Spinal cord (tissue), 10 donors: ENCODE results near the gene FKBP15. TPM values are rescaled to one million over a fixed set of nuclear protein-coding genes. Genes with fewer than 3 reads are reported as not detected.
"Not testable (repeated sequence)": the region's sequence is repeated elsewhere in the genome, so short reads cannot be mapped to it uniquely, and the experiment has no call there.

Source experiments
- DNase-seq, 6 donors: peaks; one replicate each; pipeline versions ENCODE4 v3.0.0 to v3.0.0-alpha.2; 2013 to 2015; ENCODE audit warnings: low spot score in 6 of 6, low read depth in 4 of 6
- H3K27ac ChIP-seq: one replicate; pipeline ENCODE4 v1.5.1; 2013; ENCODE audit warnings: low read depth, low read length, control low read depth
- H3K27me3 ChIP-seq: one replicate; pipeline ENCODE4 v1.6.1; 2013; ENCODE audit warnings: low read length; ENCODE audit not compliant: control insufficient read depth, insufficient read depth
- H3K36me3 ChIP-seq: one replicate; pipeline ENCODE4 v1.6.1; 2013; ENCODE audit warnings: low read length; ENCODE audit not compliant: control insufficient read depth, insufficient read depth
- H3K4me1 ChIP-seq: one replicate; pipeline ENCODE4 v1.6.1; 2013; ENCODE audit warnings: low read length; ENCODE audit not compliant: control insufficient read depth, insufficient read depth
- H3K4me3 ChIP-seq: one replicate; pipeline ENCODE4 v1.5.1; 2013; ENCODE audit warnings: low read depth, low read length, control low read depth
- H3K9me3 ChIP-seq: one replicate; pipeline ENCODE4 v1.6.1; 2013; ENCODE audit warnings: low read length; ENCODE audit not compliant: control insufficient read depth, insufficient read depth
- WGBS: methylation state at CpG from one replicate; pipeline ENCODE4 v1.1.5; 2013; ENCODE audit warnings: missing lambda C conversion rate; ENCODE audit not compliant: insufficient coverage; 5-methylcytosine and 5-hydroxymethylcytosine counted together
- polyA plus RNA-seq, 2 donors: library from polyadenylated mRNA; unstranded; fragments of 120-200 nt; gene quantifications; one replicate each; pipeline ENCODE4 v1.2.1, GENCODE V29; 2013; ENCODE audit not compliant: insufficient read length in 2 of 2
- total RNA-seq, 2 donors: library from RNA; depleted of rRNA in 1 of 2; stranded (reverse); fragments of 120-200 nt in 1 of 2; fragments of >200 nt in 1 of 2; gene quantifications; one replicate each; pipeline versions ENCODE4 v1.2.3 to v1.2.4, GENCODE V29; 2013 to 2014
- donor health status: healthy.

The FKBP15 gene
- total and polyA plus RNA-seq, 4 donors, result 24.2 to 26.9 (median 26.1) TPM

DNA sequence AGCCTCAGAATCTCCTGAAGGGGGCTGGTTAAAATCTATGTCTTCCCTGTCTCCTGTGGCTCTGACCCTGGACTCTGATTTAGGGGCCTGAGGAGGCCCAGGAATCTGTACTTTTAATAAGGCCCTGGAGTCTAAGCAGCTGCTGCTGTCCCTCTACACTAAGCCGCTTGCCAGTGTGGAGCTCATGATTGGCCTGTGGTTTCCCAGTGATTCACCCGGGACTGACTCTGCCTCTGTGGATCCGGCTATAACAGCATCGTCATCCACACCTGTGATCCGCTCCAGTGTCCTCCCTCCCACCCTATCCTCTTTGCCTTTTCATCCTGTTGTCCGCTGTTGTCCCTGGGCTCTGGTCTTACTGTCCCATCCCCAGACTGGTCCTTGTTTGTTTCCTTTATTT, 66.6 kb downstream of the FKBP15 start:
- no peak overlapping the region for H3K4me3 ChIP-seq
- 75% methylated on average over 6 of the region's 6 CpGs for WGBS
- no peak for DNase-seq

DNA sequence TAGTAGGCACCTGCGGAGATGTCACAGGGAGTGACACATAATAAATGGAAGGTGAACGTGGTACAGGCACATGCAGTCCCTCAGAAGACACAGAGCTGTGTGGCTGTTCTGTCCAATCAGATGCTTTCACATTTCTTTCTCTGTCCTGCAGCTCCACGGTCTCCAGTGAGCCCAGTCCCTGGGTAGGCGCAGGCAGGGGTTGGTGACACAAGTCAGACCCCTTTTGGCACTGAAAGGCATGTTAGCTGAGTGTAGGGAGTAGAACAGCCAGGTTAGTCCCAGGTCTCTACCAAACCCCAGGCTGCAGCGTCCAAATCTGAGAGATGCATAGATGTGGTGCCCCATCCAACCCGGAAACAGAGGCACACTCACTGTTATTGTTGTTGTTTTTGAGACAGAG, 67.5 kb downstream of the FKBP15 start:
- no peak overlapping the region for H3K4me3 ChIP-seq
- peaks cover 10% of the 10 kb centered on the region for H3K4me1 ChIP-seq
- no peak for DNase-seq
- no peaks in the 10 kb centered on the region for H3K9me3 ChIP-seq
- no peak overlapping the region for H3K27ac ChIP-seq
- H3K27me3 ChIP-seq, result no peaks in the 10 kb centered on the region
- 75% methylated on average over 3 of the region's 6 CpGs for WGBS
- H3K36me3 ChIP-seq, result peaks cover 2% of the 10 kb centered on the region

More for the DNA sequence above, 66.6 kb downstream of the FKBP15 start:
- no peak overlapping the region for H3K27ac ChIP-seq
- peaks cover 6% of the 10 kb centered on the region for H3K36me3 ChIP-seq
- no peaks in the 10 kb centered on the region for H3K27me3 ChIP-seq
- no peaks in the 10 kb centered on the region for H3K9me3 ChIP-seq
- peaks cover 10% of the 10 kb centered on the region for H3K4me1 ChIP-seq

DNA sequence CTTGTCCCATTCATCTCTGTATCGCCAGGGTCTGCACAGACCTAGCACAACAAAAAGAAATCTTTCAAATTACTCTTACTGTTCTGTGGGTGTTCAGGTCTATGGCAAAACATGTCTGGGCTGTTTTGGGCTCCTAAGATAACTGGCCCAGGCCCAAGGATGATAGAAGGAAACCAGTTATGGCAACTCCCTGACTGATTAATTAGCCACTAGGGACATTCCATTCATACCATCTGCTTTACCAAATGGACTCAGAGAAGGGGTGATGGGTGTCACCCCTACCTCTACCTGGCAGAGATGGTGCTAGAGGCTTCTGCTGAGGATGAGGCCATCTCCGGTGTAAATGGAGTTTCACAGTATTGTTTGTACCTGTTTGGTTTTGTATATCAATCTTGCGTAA, 68.4 kb downstream of the FKBP15 start:
- peaks cover 10% of the 10 kb centered on the region for H3K4me1 ChIP-seq
- H3K27ac ChIP-seq, result no peak overlapping the region
- WGBS, result 100% methylated on average over 2 of the region's 3 CpGs
- no peaks in the 10 kb centered on the region for H3K9me3 ChIP-seq
- no peaks in the 10 kb centered on the region for H3K36me3 ChIP-seq
- no peak for DNase-seq
- H3K27me3 ChIP-seq, result no peaks in the 10 kb centered on the region
- H3K4me3 ChIP-seq, result no peak overlapping the region

DNA sequence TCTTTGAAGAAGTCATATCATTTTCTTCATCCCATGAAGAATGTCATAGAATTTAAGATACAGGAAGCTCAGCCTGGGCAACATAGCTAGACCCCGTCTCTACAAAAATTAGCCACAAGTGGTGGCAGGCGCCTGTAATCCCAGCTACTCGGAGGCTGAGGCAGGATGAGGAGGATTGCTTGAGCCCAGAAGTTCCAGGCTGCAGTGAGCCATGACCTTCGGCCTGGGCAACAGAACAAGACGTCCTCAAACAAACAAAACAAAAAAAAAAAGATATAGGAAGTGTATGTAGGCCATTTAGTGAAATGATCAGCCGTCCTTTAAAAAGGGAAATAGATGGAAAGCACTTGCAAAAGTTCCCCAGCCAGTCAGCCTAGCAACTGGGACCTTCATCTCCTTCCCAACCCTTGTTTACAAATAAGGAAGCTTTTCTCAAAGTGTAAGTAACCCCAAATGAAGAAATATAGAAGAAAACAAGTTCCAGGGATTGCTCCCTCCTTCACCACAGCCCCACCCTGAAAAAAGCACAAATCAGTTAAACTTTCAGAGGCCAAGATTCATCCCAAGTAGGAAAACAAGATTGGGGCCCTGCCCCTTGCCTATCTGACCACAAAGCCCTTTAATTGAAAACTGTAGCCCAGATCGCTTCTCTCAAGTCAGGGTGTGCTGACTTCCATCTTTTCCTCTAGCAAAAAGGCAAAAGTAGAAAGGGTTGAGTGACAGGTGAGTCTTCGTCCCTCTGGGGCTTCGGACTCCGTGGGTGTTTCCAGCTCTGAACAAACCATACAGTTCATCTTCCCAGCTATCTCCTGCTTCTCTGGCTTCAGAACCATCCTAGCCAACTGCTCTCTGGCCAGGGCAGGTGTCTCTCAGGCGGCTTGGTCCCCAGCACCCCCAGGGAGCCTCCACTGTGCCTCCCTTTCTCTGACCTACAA, 69.1 kb downstream of the FKBP15 start:
- peaks cover 10% of the 10 kb centered on the region for H3K4me1 ChIP-seq

DNA sequence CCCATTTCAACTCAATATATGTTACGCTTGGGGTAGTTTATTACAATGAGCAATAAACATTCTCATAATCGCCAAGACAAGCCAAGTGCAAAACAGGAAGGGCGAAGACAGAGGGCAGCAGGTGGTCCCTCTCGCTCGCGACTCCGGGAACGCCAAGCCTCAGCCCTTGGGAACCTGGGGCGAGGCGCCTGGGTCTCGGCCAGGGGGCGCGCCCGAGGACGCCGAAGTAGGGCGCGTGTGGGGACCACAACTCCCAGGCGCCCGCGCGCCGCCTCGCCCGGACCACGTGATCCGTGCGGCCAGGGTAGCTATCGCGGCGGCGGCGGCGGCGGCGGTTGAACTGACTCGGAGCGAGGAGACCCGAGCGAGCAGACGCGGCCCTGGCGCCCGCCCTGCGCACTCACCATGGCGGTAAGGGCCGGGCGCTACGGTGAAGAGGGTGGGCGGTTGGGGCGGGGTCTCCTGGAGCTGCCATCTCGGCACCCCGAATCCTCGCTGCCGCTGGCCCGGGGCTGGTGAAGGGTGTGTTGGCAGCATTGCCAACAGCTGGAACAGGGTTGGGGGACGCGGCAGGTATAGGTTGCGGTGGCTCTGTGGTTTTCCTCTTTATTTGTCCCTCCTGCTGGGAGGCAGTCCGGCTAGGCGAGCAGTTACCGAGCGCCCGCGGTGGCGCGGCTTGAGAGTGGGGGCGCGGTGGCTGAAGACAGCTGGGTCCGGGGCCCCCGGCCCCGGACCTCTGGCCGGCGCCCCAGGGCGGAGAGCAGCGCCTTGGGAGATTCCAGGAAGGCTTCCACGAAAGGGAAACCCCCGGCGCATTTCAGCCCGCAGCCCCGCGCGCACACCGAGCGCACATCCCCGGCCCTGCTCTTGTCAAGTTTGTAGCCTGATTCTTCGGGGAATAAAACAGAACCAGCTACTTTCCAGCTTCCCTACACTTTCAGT, 70.1 kb downstream of the FKBP15 start, which contains the start of gene SLC31A2:
Gene SLC31A2, plus strand, starts transcription at position 338 of the 942 bp plus-strand sequence. Its CDS starts 68 bp downstream, at position 406.
- Histone ChIP-seq H3K27me3 (no peaks in the 10 kb centered on the region), H3K4me1 (peaks cover 10% of the 10 kb centered on the region), H3K27ac (peak within 1 kb of the TSS; percentile 20), H3K9me3 (no peaks in the 10 kb centered on the region), H3K4me3 (peak within 1 kb of the TSS; percentile 78), H3K36me3 (no peaks in the 10 kb centered on the region)
- under 1% methylated on average over 86 of the region's 87 CpGs for WGBS
- DNase-seq, result peak; percentile 44 to 95 (median 82)

More for the DNA sequence above, 69.1 kb downstream of the FKBP15 start:
- H3K27ac ChIP-seq, result no peak overlapping the region
- H3K4me3 ChIP-seq, result peak overlapping the region; percentile 78
- H3K9me3 ChIP-seq, result no peaks in the 10 kb centered on the region
- WGBS, result 88% methylated on average over 4 of the region's 11 CpGs
- H3K36me3 ChIP-seq, result no peaks in the 10 kb centered on the region
- no peak for DNase-seq
- H3K27me3 ChIP-seq, result no peaks in the 10 kb centered on the region

DNA sequence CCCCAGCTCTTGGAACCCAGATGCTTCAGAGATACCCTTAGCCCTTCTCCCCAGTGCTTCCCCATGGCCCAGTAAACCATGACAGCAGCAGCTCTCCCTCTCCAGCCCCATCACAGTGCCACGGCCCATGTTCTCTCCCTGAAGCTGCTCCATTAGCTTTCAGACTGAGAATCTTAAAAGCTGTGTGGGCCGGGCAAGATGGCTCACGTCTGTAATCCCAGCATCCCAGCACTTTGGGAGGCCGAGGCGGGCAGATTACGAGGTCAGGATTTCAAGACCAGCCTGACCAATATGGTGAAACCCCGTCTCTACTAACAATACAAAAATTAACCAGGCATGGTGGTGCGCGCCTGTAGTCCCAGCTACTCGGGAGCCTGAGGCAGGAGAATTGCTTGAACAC, 71.5 kb downstream of the FKBP15 start:
- H3K27me3 ChIP-seq, H3K36me3 ChIP-seq, DNase-seq, H3K4me3 ChIP-seq, H3K9me3 ChIP-seq, H3K27ac ChIP-seq: not testable (repeated sequence)
- peaks cover 10% of the 10 kb centered on the region for H3K4me1 ChIP-seq
- WGBS, result 90% methylated on average over 9 of the region's 10 CpGs

DNA sequence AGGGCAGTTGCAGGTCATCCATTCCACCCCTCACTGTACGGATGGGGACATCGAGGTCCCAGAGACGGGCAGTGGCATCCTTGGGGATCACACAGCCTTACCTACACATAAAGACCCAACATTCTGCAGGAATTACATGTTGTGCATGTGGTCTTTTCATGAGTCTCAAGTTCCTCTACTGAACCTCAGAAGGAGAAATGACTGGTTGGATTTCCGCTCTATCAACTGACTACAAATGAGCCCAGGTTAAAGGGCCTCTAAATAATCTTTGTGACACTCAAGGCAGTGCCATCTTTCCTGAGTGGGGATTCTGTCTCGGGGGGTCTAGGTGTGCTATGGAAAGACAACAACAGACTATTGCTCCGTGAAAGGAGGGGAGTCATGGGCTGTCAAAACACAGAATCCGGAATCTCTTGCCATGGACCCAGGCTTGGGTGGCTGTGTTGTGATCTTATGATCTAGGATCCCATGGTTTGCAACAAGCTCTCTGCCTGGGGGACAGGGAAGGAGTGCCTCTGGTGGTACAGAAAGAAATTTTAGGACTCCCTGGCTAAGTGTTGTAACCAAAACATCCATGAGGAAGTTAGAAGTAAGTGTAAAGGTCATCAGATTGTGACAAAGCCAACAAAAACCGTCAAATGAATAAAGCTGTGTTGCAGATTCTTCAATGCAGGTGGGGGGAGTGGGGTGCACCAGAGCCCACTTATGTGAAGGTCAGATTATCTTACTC, 72.1 kb downstream of the FKBP15 start:
- DNase-seq, result no peak
- Histone ChIP-seq H3K4me3 (no peak overlapping the region), H3K4me1 (peaks cover 10% of the 10 kb centered on the region), H3K36me3 (no peaks in the 10 kb centered on the region), H3K27ac (no peak overlapping the region), H3K27me3 (peaks cover 3% of the 10 kb centered on the region), H3K9me3 (no peaks in the 10 kb centered on the region)
- WGBS, result 92% methylated on average over 8 of the region's 8 CpGs

DNA sequence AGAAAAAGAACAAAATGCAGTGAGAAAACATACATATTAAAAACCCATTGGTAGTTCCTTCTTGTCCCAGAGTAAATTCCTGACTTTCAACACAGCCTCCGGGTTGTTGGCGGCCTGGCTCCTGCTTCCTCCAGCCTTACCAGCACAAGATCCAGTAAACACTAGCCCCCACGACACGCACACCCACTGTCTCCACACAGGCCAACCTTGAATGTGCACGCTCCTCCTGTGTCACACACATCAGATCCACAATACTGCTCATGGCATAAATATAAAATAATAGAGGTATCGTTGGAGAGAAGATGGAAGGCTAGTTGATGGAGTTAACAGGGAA, 72.7 kb downstream of the FKBP15 start:
- 90% methylated on average over 2 of the region's 6 CpGs for WGBS

More for the DNA sequence above, 72.7 kb downstream of the FKBP15 start:
- H3K36me3 ChIP-seq, result no peaks in the 10 kb centered on the region
- peaks cover 10% of the 10 kb centered on the region for H3K4me1 ChIP-seq
- H3K27me3 ChIP-seq, result peaks cover 3% of the 10 kb centered on the region
- no peak for DNase-seq
- H3K27ac ChIP-seq, result no peak overlapping the region
- H3K4me3 ChIP-seq, result no peak overlapping the region
- no peaks in the 10 kb centered on the region for H3K9me3 ChIP-seq
